PFSK-1 (cell line): ENCODE data around the gene PPFIA1.

Experiments used
- FOXP2 ChIP-seq: optimal IDR thresholded peaks from 2 replicates; pipeline ENCODE3; 2011; ENCODE audit warnings: borderline replicate concordance, control low read depth, inconsistent platforms; ENCODE audit not compliant: insufficient read depth; ENCODE audit errors: extremely low read length, extremely low read depth
- POLR2AphosphoS5 ChIP-seq: IDR thresholded peaks from 2 replicates; pipeline ENCODE4 v1.6.1; 2012; ENCODE audit warnings: low read depth, mild to moderate bottlenecking, control low read depth, low read length, moderate library complexity
- REST ChIP-seq, 2 experiments: IDR thresholded peaks; 2 replicates each; pipeline versions ENCODE4 v1.6.1 to v1.8.0; 2011 to 2012; ENCODE audit warnings: low read depth in 2 of 2, low read length in 2 of 2, control low read depth in 1 of 2, inconsistent platforms in 1 of 2, mild to moderate bottlenecking in 1 of 2, moderate library complexity in 1 of 2; ENCODE audit not compliant: insufficient read depth in 1 of 2
- SIN3A ChIP-seq: IDR thresholded peaks from 2 replicates; pipeline ENCODE4 v1.6.1; 2012; ENCODE audit warnings: mild to moderate bottlenecking, low read length, moderate library complexity, borderline replicate concordance; ENCODE audit not compliant: insufficient read depth
- TAF1 ChIP-seq: IDR thresholded peaks from 2 replicates; pipeline ENCODE4 v1.6.1; 2012; ENCODE audit warnings: low read length, control low read depth, borderline replicate concordance; ENCODE audit not compliant: insufficient read depth

The PPFIA1 gene

GRCh38 chr11:70230151-70230839 lies 40.2 kb upstream of the PPFIA1 start:
- TF ChIP-seq POLR2AphosphoS5 (no peak), FOXP2 (no peak), TAF1 (no peak)

GRCh38 chr11:70230840-70231710 lies 39.4 kb upstream of the PPFIA1 start:
- TF ChIP-seq POLR2AphosphoS5 (no peak), REST (IDR thresholded peaks at IDR 0.05; ENCODE audit: insufficient read depth in 1 of 2, low read depth in 2 of 2, low read length in 2 of 2) (no peak)

GRCh38 chr11:70233034-70233433 lies 37.5 kb upstream of the PPFIA1 start:
- TF ChIP-seq TAF1: no peak
- no peak for TF ChIP-seq SIN3A
- TF ChIP-seq FOXP2: no peak
- TF ChIP-seq POLR2AphosphoS5: no peak
- TF ChIP-seq REST (IDR thresholded peaks at IDR 0.05; ENCODE audit: insufficient read depth in 1 of 2, low read depth in 2 of 2, low read length in 2 of 2): no peak

GRCh38 chr11:70233511-70233934 lies 37.0 kb upstream of the PPFIA1 start:
- TF ChIP-seq TAF1: no peak
- TF ChIP-seq FOXP2: no peak
- no peak for TF ChIP-seq POLR2AphosphoS5
- TF ChIP-seq REST (IDR thresholded peaks at IDR 0.05; ENCODE audit: insufficient read depth in 1 of 2, low read depth in 2 of 2, low read length in 2 of 2): no peak
- TF ChIP-seq SIN3A: no peak

GRCh38 chr11:70233962-70234361 lies 36.5 kb upstream of the PPFIA1 start:
- TF ChIP-seq POLR2AphosphoS5 (no peak), REST (IDR thresholded peaks at IDR 0.05; ENCODE audit: insufficient read depth in 1 of 2, low read depth in 2 of 2, low read length in 2 of 2) (no peak), FOXP2 (no peak), TAF1 (no peak), SIN3A (no peak)
